ENCODE results near the gene SUN1.

GRCh38 chr7:841943-842342, 9.7 kb downstream of the SUN1 start:
- no peak for TF ChIP-seq RFX5 (IDR thresholded peaks at IDR 0.05; ENCODE audit: low read depth, low read length)
- no peak for TF ChIP-seq RAD51 (IDR thresholded peaks at IDR 0.05; ENCODE audit: borderline replicate concordance, low read depth)
- TF ChIP-seq CCAR2 (IDR thresholded peaks at IDR 0.05; ENCODE audit: low read depth, low read length), result no peak
- no peak for TF ChIP-seq ZBTB34 (CRISPR knock-in tag; IDR thresholded peaks at IDR 0.05)
